ENCODE data around the gene CDYL2.

GRCh38 chr16:80606221-80606766 lies 198.1 kb downstream of the CDYL2 start:
- TF ChIP-seq POLR2AphosphoS5 (IDR thresholded peaks at IDR 0.05; ENCODE audit: borderline replicate concordance, low read depth, low read length) (no peak), EZH2 (IDR thresholded peaks at IDR 0.05) (no peak)
